Measurements from ENCODE around the gene MGAT1.
"Not testable (repeated sequence)": the region's sequence is repeated elsewhere in the genome, so short reads cannot be mapped to it uniquely, and the experiment has no call there.

Gene MGAT1

DNA sequence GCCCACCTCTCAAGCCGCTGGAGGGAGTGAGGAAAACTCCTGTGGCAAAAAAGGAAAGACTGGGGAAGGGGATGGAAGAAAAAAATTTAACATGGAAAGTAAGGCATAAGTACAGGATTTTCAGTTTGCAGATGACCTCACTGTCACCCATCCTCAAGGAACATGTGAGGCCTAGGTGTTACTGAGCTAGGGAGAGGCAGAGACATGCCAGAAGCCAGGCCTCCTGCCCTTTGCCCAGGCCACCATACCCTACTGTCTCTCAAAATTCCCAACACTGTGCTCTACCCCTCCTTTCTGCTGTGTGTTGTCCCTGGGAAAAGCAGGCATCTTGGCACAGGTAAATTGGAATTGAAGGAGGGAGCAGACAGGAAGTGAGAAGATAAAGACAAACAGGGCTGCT lies 4.4 kb upstream of the MGAT1 start:
- no peak overlapping the region for H3K4me3 ChIP-seq (ENCODE audit: low read depth, low read length)

GRCh38 chr5:180806351-180807011 lies 3.9 kb upstream of the MGAT1 start:
- no peak overlapping the region for H3K4me3 ChIP-seq (ENCODE audit: low read depth, low read length)

DNA sequence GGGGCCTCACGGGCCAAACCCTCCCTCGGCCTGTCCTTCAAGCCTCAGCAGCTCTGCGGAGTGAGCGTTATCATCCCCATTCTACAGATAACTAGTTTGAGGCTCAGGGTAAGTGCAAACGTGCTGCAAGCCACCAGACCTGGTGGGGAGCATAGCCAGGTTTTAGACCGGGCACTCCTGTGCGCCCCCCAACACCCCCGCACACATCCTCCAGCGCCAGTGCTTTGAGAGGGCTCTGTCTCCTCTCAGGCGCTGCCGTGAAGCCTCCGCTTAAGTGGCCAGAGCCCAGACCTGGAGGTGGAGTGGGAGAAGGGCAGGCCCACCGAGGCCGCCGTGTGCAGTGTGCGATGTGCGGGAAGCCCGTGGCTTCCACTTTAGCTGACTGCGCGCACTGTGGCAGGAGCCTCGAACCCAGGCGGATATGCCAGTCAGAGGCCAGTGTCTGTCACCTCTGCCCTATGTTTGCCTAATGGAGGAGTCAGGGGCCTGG lies 1.6 kb upstream of the MGAT1 start:
- H3K4me3 ChIP-seq (ENCODE audit: low read depth, low read length), result no peak overlapping the region

GRCh38 chr5:180803181-180804128 lies 849 bp upstream of the MGAT1 start:
- peak overlapping the region; percentile 17 for H3K4me3 ChIP-seq (ENCODE audit: low read depth, low read length)

DNA sequence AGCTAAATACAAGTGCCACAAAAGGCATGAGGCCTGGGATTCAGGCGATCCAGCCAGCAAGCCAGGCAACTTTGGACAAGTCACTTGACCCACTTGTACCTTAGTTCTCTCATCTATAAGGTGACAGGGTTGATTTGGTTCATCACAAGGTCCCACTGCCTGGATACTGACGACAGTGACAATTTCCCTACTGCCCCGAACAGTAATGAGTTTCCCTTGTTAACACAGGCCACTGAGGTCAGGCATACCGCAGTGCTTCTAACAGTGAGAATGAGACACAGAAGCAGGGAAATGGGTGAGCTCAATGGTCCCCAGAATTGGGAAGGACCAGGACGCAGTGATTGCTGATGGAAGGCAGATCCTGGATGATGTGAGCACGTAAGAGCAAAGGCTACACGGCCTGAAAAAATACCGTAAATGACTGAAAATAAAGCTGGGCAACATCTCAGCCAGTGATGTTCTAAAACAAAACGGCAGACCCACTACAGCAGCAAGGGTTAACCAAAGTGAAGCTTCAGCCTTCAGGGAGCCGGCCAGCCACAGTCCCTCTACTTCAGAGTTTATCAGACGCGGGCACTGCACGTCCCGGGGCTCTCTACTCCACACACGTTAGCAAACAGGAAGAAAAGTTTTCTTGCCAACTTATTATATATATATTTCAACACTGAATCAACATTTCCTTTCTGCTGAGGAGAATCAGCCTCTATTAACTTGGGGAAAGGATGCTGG lies 846 bp downstream of the MGAT1 start:
- peak overlapping the region; percentile 79 for H3K4me3 ChIP-seq (ENCODE audit: low read depth, low read length)

- no peak overlapping the region for H3K4me3 ChIP-seq (ENCODE audit: low read depth, low read length)
Observed at GRCh38 chr5:180799902-180800801, 2.5 kb downstream of the MGAT1 start.

GRCh38 chr5:180799194-180799593 lies 3.4 kb downstream of the MGAT1 start:
- no peak overlapping the region for H3K4me3 ChIP-seq (ENCODE audit: low read depth, low read length)

GRCh38 chr5:180798193-180798592 lies 4.4 kb downstream of the MGAT1 start:
- H3K4me3 ChIP-seq (ENCODE audit: low read depth, low read length), result no peak overlapping the region

- no peak overlapping the region for H3K4me3 ChIP-seq (ENCODE audit: low read depth, low read length)
Observed at GRCh38 chr5:180797256-180798192, 5.1 kb downstream of the MGAT1 start.

DNA sequence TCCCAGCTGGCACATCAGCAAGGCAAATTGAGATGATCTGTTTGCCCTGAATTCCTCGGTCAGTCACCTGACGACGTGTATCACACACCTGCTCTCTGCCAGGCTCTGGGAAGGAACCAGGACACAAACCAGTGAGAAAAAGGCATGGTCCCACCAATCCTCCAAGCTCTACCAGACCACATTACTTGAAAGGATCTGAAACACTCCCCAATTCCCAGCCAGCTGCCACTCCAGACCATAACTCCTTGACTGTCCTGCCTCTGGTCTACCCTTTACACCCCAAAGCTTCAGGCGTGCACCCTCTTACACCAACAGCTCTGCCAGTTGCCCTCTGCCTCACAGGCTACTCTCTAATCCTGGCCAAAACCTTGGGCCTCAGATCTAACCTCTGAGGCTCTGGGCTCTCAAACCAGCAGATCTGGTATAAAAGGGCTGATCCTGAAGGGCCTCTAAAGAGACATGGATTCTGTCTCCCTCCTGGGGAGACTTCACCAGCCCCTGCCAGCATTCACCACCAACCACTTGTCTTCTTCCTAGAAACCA lies 6.8 kb downstream of the MGAT1 start:
- no peak overlapping the region for H3K4me3 ChIP-seq (ENCODE audit: low read depth, low read length)

DNA sequence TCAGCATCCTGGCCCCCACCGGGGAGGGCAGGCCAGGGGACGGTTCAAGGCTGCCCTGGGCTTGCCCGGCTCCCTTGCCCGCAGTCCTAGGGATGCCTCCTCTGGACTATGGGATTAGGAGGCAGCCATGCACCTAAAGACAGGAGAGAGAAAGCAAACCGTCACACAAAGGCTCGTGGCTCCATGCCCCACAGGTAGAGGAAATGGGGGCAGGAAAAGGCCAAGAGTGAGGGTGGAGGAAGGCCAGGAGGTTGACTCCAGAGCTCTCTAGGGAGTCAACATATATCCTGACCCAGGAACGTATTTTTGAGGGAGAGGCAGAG lies 9.7 kb downstream of the MGAT1 start:
- no peak overlapping the region for H3K4me3 ChIP-seq (ENCODE audit: low read depth, low read length)

DNA sequence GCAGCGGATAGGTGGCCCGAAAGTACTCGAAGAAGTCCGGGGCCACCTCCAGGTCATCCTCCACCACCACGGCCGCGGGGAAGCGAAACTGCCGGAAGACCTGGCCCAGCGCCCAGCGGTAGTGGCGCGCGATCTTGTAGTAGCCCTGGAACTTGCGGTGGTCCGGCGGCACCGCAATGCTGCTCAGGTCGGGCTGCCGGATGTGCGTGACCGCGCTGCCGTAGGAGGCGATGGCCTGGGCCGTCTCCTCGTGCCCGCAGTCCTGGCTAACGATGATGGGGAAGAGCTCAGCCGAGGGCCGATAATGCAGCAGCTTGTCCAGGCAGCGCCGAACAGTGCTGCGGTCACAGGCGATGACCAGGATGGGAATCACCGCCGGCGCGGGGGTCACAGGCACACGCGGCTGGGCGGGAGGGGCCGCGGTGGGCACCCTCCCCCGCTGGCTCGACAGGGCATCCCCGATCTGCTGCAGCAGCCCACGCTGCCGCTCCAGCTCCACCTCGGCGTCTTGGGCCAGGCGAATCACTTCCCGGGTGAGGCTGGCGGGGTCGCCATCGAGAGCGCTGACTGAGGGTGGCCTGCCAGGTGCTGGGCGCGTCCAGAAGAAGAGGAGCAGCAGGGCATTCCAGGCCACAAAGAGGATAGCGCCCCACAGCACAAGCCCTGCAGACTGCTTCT lies 10.2 kb downstream of the MGAT1 start:
- no peak overlapping the region for H3K4me3 ChIP-seq (ENCODE audit: low read depth, low read length)

GRCh38 chr5:180791611-180792213 lies 10.9 kb downstream of the MGAT1 start:
- H3K4me3 ChIP-seq (ENCODE audit: low read depth, low read length), result no peak overlapping the region

- no peak overlapping the region for H3K4me3 ChIP-seq (ENCODE audit: low read depth, low read length)
Observed at GRCh38 chr5:180790524-180790923, 12.1 kb downstream of the MGAT1 start.

GRCh38 chr5:180790020-180790419 lies 12.6 kb downstream of the MGAT1 start:
- no peak overlapping the region for H3K4me3 ChIP-seq (ENCODE audit: low read depth, low read length)

GRCh38 chr5:180788651-180789410 lies 13.8 kb downstream of the MGAT1 start:
- H3K4me3 ChIP-seq (ENCODE audit: low read depth, low read length), result not testable (repeated sequence)

DNA sequence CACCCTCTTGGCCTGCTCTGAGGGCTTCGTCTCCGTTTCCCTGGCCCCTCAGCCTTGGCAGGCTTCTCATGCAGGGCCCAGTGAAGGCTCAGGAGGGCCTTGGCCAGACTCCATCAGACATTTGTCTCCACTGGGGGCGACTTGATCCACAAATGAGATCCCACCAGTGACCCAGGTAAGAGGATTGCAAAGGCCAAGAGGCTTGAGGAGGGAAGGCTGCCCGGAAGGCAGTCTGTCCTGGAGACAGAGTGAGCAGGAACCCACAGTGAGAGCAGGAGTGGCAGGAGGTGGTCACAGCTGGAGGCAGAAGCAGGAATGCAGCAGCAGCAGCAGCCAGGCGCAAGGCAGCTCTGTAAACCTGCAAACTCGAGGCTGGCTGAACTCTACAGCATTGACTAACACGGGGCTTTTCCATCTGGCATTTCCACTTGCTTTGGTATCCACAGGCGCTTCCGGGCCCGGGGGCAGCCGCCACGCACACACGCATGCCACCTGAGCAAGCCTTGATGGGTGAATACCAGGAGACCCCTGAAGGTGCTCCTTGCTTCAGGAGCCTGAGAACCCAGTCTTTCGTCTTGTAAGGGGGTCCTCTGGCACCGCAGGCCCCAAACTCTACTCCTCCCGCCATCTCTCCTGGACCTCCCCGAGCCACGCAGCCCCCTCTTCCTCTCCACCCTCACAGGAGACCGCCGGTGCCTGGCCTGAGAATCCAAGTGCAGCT lies 14.7 kb downstream of the MGAT1 start:
- no peak overlapping the region for H3K4me3 ChIP-seq (ENCODE audit: low read depth, low read length)

Data from iPS-11a (cell line).